ENCODE results near the gene AGAP6.
A peak's percentile ranks its signal among the peaks of the same experiment; 100 is the strongest.
"Not testable (repeated sequence)": the region's sequence is repeated elsewhere in the genome, so short reads cannot be mapped to it uniquely, and the experiment has no call there.

Gene AGAP6

GRCh38 chr10:49953122-49953521, 35.1 kb upstream of the AGAP6 start:
- WGBS (ENCODE audit: insufficient coverage) = no CpG with 5 or more reads among the region's 3 CpGs
- DNase-seq = peak in 2 of 3 donors; percentile 20 to 39
- POLR2A ChIA-PET; H3K4me1 ChIP-seq (ENCODE audit: control extremely low read depth in 1 of 4, control insufficient read depth in 4 of 4, insufficient read depth in 4 of 4, low read length in 3 of 4); CTCF ChIA-PET; H3K4me3 ChIP-seq (ENCODE audit: control insufficient read depth in 1 of 7, extremely low read depth in 1 of 7, insufficient read depth in 4 of 7, low read depth in 2 of 7, low read length in 6 of 7); H3K27me3 ChIP-seq (replicated peaks in 2 of 5; ENCODE audit: control insufficient read depth in 4 of 5, insufficient read depth in 5 of 5, low read length in 4 of 5); H3K9me3 ChIP-seq (ENCODE audit: control extremely low read depth in 1 of 5, control insufficient read depth in 4 of 5, insufficient read depth in 2 of 5, low read depth in 1 of 5, low read length in 4 of 5); H3K27ac ChIP-seq (ENCODE audit: insufficient read depth in 1 of 2, low read depth in 1 of 2, low read length in 2 of 2, poor library complexity in 1 of 2, severe bottlenecking in 2 of 2): not testable (repeated sequence)
- peaks cover 0 to 13% (median 2%) of the 10 kb centered on the region in 4 experiments for H3K36me3 ChIP-seq (ENCODE audit: control insufficient read depth in 4 of 4, insufficient read depth in 4 of 4, low read length in 3 of 4)

GRCh38 chr10:49970331-49970857, 17.8 kb upstream of the AGAP6 start:
- H3K36me3 ChIP-seq (ENCODE audit: control insufficient read depth in 4 of 4, insufficient read depth in 4 of 4, low read length in 3 of 4); DNase-seq; POLR2A ChIA-PET; H3K27ac ChIP-seq (ENCODE audit: insufficient read depth in 1 of 2, low read depth in 1 of 2, low read length in 2 of 2, poor library complexity in 1 of 2, severe bottlenecking in 2 of 2); CTCF ChIA-PET; H3K27me3 ChIP-seq (replicated peaks in 2 of 5; ENCODE audit: control insufficient read depth in 4 of 5, insufficient read depth in 5 of 5, low read length in 4 of 5); H3K4me3 ChIP-seq (ENCODE audit: control insufficient read depth in 1 of 7, extremely low read depth in 1 of 7, insufficient read depth in 4 of 7, low read depth in 2 of 7, low read length in 6 of 7); H3K9me3 ChIP-seq (ENCODE audit: control extremely low read depth in 1 of 5, control insufficient read depth in 4 of 5, insufficient read depth in 2 of 5, low read depth in 1 of 5, low read length in 4 of 5); H3K4me1 ChIP-seq (ENCODE audit: control extremely low read depth in 1 of 4, control insufficient read depth in 4 of 4, insufficient read depth in 4 of 4, low read length in 3 of 4): not testable (repeated sequence)
- 97% methylated on average over 7 of the region's 37 CpGs for WGBS (ENCODE audit: insufficient coverage)

GRCh38 chr10:49971466-49971865, 16.7 kb upstream of the AGAP6 start:
- H3K4me3 ChIP-seq (ENCODE audit: control insufficient read depth in 1 of 7, extremely low read depth in 1 of 7, insufficient read depth in 4 of 7, low read depth in 2 of 7, low read length in 6 of 7); CTCF ChIA-PET; H3K36me3 ChIP-seq (ENCODE audit: control insufficient read depth in 4 of 4, insufficient read depth in 4 of 4, low read length in 3 of 4); H3K27ac ChIP-seq (ENCODE audit: insufficient read depth in 1 of 2, low read depth in 1 of 2, low read length in 2 of 2, poor library complexity in 1 of 2, severe bottlenecking in 2 of 2); DNase-seq; H3K4me1 ChIP-seq (ENCODE audit: control extremely low read depth in 1 of 4, control insufficient read depth in 4 of 4, insufficient read depth in 4 of 4, low read length in 3 of 4); POLR2A ChIA-PET; H3K9me3 ChIP-seq (ENCODE audit: control extremely low read depth in 1 of 5, control insufficient read depth in 4 of 5, insufficient read depth in 2 of 5, low read depth in 1 of 5, low read length in 4 of 5); H3K27me3 ChIP-seq (replicated peaks in 2 of 5; ENCODE audit: control insufficient read depth in 4 of 5, insufficient read depth in 5 of 5, low read length in 4 of 5): not testable (repeated sequence)
- WGBS (ENCODE audit: insufficient coverage) = no CpG with 5 or more reads among the region's 2 CpGs

GRCh38 chr10:49972094-49972493, 16.1 kb upstream of the AGAP6 start:
- H3K27ac ChIP-seq (ENCODE audit: insufficient read depth in 1 of 2, low read depth in 1 of 2, low read length in 2 of 2, poor library complexity in 1 of 2, severe bottlenecking in 2 of 2); H3K4me3 ChIP-seq (ENCODE audit: control insufficient read depth in 1 of 7, extremely low read depth in 1 of 7, insufficient read depth in 4 of 7, low read depth in 2 of 7, low read length in 6 of 7); H3K36me3 ChIP-seq (ENCODE audit: control insufficient read depth in 4 of 4, insufficient read depth in 4 of 4, low read length in 3 of 4); H3K9me3 ChIP-seq (ENCODE audit: control extremely low read depth in 1 of 5, control insufficient read depth in 4 of 5, insufficient read depth in 2 of 5, low read depth in 1 of 5, low read length in 4 of 5); H3K27me3 ChIP-seq (replicated peaks in 2 of 5; ENCODE audit: control insufficient read depth in 4 of 5, insufficient read depth in 5 of 5, low read length in 4 of 5); CTCF ChIA-PET; H3K4me1 ChIP-seq (ENCODE audit: control extremely low read depth in 1 of 4, control insufficient read depth in 4 of 4, insufficient read depth in 4 of 4, low read length in 3 of 4); DNase-seq; POLR2A ChIA-PET: not testable (repeated sequence)
- WGBS (ENCODE audit: insufficient coverage) = no CpG with 5 or more reads among the region's 3 CpGs

GRCh38 chr10:49977756-49978155, 10.4 kb upstream of the AGAP6 start:
- DNase-seq; H3K36me3 ChIP-seq (ENCODE audit: control insufficient read depth in 4 of 4, insufficient read depth in 4 of 4, low read length in 3 of 4); POLR2A ChIA-PET; H3K9me3 ChIP-seq (ENCODE audit: control extremely low read depth in 1 of 5, control insufficient read depth in 4 of 5, insufficient read depth in 2 of 5, low read depth in 1 of 5, low read length in 4 of 5); H3K4me1 ChIP-seq (ENCODE audit: control extremely low read depth in 1 of 4, control insufficient read depth in 4 of 4, insufficient read depth in 4 of 4, low read length in 3 of 4); H3K4me3 ChIP-seq (ENCODE audit: control insufficient read depth in 1 of 7, extremely low read depth in 1 of 7, insufficient read depth in 4 of 7, low read depth in 2 of 7, low read length in 6 of 7); H3K27ac ChIP-seq (ENCODE audit: insufficient read depth in 1 of 2, low read depth in 1 of 2, low read length in 2 of 2, poor library complexity in 1 of 2, severe bottlenecking in 2 of 2); H3K27me3 ChIP-seq (replicated peaks in 2 of 5; ENCODE audit: control insufficient read depth in 4 of 5, insufficient read depth in 5 of 5, low read length in 4 of 5): not testable (repeated sequence)
- CTCF ChIA-PET = interaction anchor here (0.7 kb wide), 1 partner anchor 139 kb away, joined by 3 read pairs; no protein-coding TSS in a partner anchor
- WGBS (ENCODE audit: insufficient coverage) = 83% methylated on average over 1 of the region's 3 CpGs

- H3K4me3 ChIP-seq (ENCODE audit: control insufficient read depth in 1 of 7, extremely low read depth in 1 of 7, insufficient read depth in 4 of 7, low read depth in 2 of 7, low read length in 6 of 7); POLR2A ChIA-PET; H3K27me3 ChIP-seq (replicated peaks in 2 of 5; ENCODE audit: control insufficient read depth in 4 of 5, insufficient read depth in 5 of 5, low read length in 4 of 5); H3K4me1 ChIP-seq (ENCODE audit: control extremely low read depth in 1 of 4, control insufficient read depth in 4 of 4, insufficient read depth in 4 of 4, low read length in 3 of 4); H3K27ac ChIP-seq (ENCODE audit: insufficient read depth in 1 of 2, low read depth in 1 of 2, low read length in 2 of 2, poor library complexity in 1 of 2, severe bottlenecking in 2 of 2); CTCF ChIA-PET; H3K36me3 ChIP-seq (ENCODE audit: control insufficient read depth in 4 of 4, insufficient read depth in 4 of 4, low read length in 3 of 4); DNase-seq; H3K9me3 ChIP-seq (ENCODE audit: control extremely low read depth in 1 of 5, control insufficient read depth in 4 of 5, insufficient read depth in 2 of 5, low read depth in 1 of 5, low read length in 4 of 5): not testable (repeated sequence)
- no CpG with 5 or more reads among the region's 3 CpGs for WGBS (ENCODE audit: insufficient coverage)
These were observed 999 bp upstream of the AGAP6 start for GRCh38 chr10:49987207-49987606.

GRCh38 chr10:49995321-49995720, 7.1 kb downstream of the AGAP6 start:
- H3K36me3 ChIP-seq (ENCODE audit: control insufficient read depth in 4 of 4, insufficient read depth in 4 of 4, low read length in 3 of 4); H3K27me3 ChIP-seq (replicated peaks in 2 of 5; ENCODE audit: control insufficient read depth in 4 of 5, insufficient read depth in 5 of 5, low read length in 4 of 5); H3K4me3 ChIP-seq (ENCODE audit: control insufficient read depth in 1 of 7, extremely low read depth in 1 of 7, insufficient read depth in 4 of 7, low read depth in 2 of 7, low read length in 6 of 7); H3K27ac ChIP-seq (ENCODE audit: insufficient read depth in 1 of 2, low read depth in 1 of 2, low read length in 2 of 2, poor library complexity in 1 of 2, severe bottlenecking in 2 of 2); H3K4me1 ChIP-seq (ENCODE audit: control extremely low read depth in 1 of 4, control insufficient read depth in 4 of 4, insufficient read depth in 4 of 4, low read length in 3 of 4); DNase-seq; H3K9me3 ChIP-seq (ENCODE audit: control extremely low read depth in 1 of 5, control insufficient read depth in 4 of 5, insufficient read depth in 2 of 5, low read depth in 1 of 5, low read length in 4 of 5); CTCF ChIA-PET; POLR2A ChIA-PET: not testable (repeated sequence)
- no CpG with 5 or more reads among the region's 5 CpGs for WGBS (ENCODE audit: insufficient coverage)

All from common myeloid progenitor, CD34-positive (primary cell).